Measurements from ENCODE around the gene PHLDB2. TPM values are rescaled to one million over a fixed set of nuclear protein-coding genes. Genes with fewer than 3 reads are reported as not detected.

PHLDB2 gene
- total RNA-seq, 1 experiment from 2014 or later, result 102 TPM

DNA sequence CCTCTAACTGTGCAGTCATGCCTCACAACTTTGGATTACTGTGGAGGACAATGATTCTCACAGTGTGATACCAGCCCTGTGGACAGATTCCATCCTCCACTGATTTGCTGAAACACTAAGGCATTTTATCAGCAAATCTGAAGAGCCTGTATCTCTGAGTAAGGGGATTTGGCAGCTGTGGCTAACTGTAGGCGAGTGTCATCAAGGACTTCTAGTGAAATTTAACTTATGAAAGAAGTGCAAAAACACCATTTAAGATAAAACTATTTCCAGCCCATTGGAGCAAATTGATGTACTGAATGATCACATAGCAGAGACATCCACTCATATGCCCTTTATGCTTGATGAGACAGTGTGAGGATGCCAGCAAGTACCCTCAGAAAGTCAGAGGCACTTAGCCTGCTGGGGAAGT lies 161.6 kb downstream of the PHLDB2 start:
- no peaks in the 10 kb centered on the region for H3K27me3 ChIP-seq
- peaks cover 15% of the 10 kb centered on the region for H3K4me1 ChIP-seq
- no peak overlapping the region for H3K27ac ChIP-seq
- H3K9me3 ChIP-seq (replicated peaks), result no peaks in the 10 kb centered on the region
- H3K36me3 ChIP-seq, result no peaks in the 10 kb centered on the region
- H3K4me3 ChIP-seq, result no peak overlapping the region
- peak; percentile 33 to 51 for DNase-seq

Other genes starting within 250 kb of the PHLDB2 start
- gene PLCXD2, start 184.6 kb upstream of the PHLDB2 start, total RNA-seq (2014; rRNA removed; shearing (Covaris generic)), result 3.0 and 3.3 TPM in 2 replicates
- gene ABHD10, start 119.8 kb downstream of the PHLDB2 start, total RNA-seq (2014; rRNA removed; shearing (Covaris generic)), result 37.4 and 48.7 TPM in 2 replicates
- 19.1 and 19.8 TPM in 2 replicates for gene TAGLN3, start 139.7 kb downstream of the PHLDB2 start, total RNA-seq (2014; rRNA removed; shearing (Covaris generic))
- not detected in 2 replicates for gene TMPRSS7, start 175.5 kb downstream of the PHLDB2 start, total RNA-seq (2014; rRNA removed; shearing (Covaris generic))
- gene C3orf52, start 227.1 kb downstream of the PHLDB2 start, total RNA-seq (2014; rRNA removed; shearing (Covaris generic)), result 13.7 and 15.5 TPM in 2 replicates

Measured in SJCRH30 (cell line).